Ovary (tissue), 3 donors: ENCODE measurements around the gene AGRP.

Source experiments
- CTCF ChIP-seq, 3 donors: fragments of 450-650 bp in 2 of 3; fragments of 200-600 bp in 1 of 3; IDR thresholded peaks; one replicate each; pipeline versions ENCODE4 v1.5.1 to v1.8.0; 2016 to 2022; ENCODE audit warnings: antibody characterized with exemption in 3 of 3, mild to moderate bottlenecking in 1 of 3
- POLR2A ChIP-seq: fragments of 450-650 bp; IDR thresholded peaks from one replicate; pipeline ENCODE4 v1.6.1; 2017; ENCODE audit warnings: antibody characterized with exemption, mild to moderate bottlenecking, moderate library complexity
- donor health status: DM: no; HTN: no; CAD: no.

GRCh38 chr16:67459861-67460150 lies 23.5 kb downstream of the AGRP start:
- TF ChIP-seq CTCF (IDR thresholded peaks at IDR 0.05) (no peak), POLR2A (no peak)
